ENCODE data around the gene SORCS2.

SORCS2 gene

GRCh38 chr4:7591409-7592053 lies 399.2 kb downstream of the SORCS2 start:
- TF ChIP-seq ARNT (IDR thresholded peaks at IDR 0.05) (no peak), FOXM1 (IDR thresholded peaks at IDR 0.05; ENCODE audit: borderline replicate concordance) (no peak), PKNOX1 (IDR thresholded peaks at IDR 0.05) (no peak), FOXA1 (IDR thresholded peaks at IDR 0.05) (no peak), ELF4 (IDR thresholded peaks at IDR 0.05) (no peak), LEF1 (IDR thresholded peaks at IDR 0.05; ENCODE audit: borderline replicate concordance) (no peak), ZNF384 (IDR thresholded peaks at IDR 0.05) (no peak)
- CTCF ChIA-PET: interaction anchor here (0.6 kb wide), 1 partner anchor 77 kb away, joined by 3 read pairs; no protein-coding TSS in a partner anchor
- POLR2A ChIA-PET: no interaction called here
- no peak for DNase-seq (ENCODE audit: extremely low spot score)

- no peak for DNase-seq (ENCODE audit: extremely low spot score)
- ChIA-PET CTCF (no interaction called here), POLR2A (no interaction called here)
- no peak for TF ChIP-seq HDGF (IDR thresholded peaks at IDR 0.05; ENCODE audit: borderline replicate concordance)
- TF ChIP-seq TARDBP (IDR thresholded peaks at IDR 0.05): no peak
- TF ChIP-seq FOXA1 (IDR thresholded peaks at IDR 0.05): no peak
- no peak for TF ChIP-seq ZNF384 (IDR thresholded peaks at IDR 0.05)
- no peak for TF ChIP-seq ARNT (IDR thresholded peaks at IDR 0.05)
- TF ChIP-seq PKNOX1 (IDR thresholded peaks at IDR 0.05): no peak
- no peak for TF ChIP-seq BHLHE40 (IDR thresholded peaks at IDR 0.05; ENCODE audit: borderline replicate concordance)
- no peak for TF ChIP-seq SP1 (IDR thresholded peaks at IDR 0.05)
- TF ChIP-seq L3MBTL2 (conservative IDR thresholded peaks at IDR 0.05): no peak
- TF ChIP-seq FOXK2 (IDR thresholded peaks at IDR 0.05): no peak
- no peak for TF ChIP-seq FOXM1 (IDR thresholded peaks at IDR 0.05; ENCODE audit: borderline replicate concordance)
- TF ChIP-seq LEF1 (IDR thresholded peaks at IDR 0.05; ENCODE audit: borderline replicate concordance): no peak
- TF ChIP-seq NFRKB (IDR thresholded peaks at IDR 0.05): no peak
- TF ChIP-seq SUZ12 (IDR thresholded peaks at IDR 0.05): no peak
- TF ChIP-seq ELF4 (IDR thresholded peaks at IDR 0.05): no peak
- TF ChIP-seq CTBP1 (IDR thresholded peaks at IDR 0.05; ENCODE audit: borderline replicate concordance): no peak
These were observed 401.5 kb downstream of the SORCS2 start for GRCh38 chr4:7593646-7594412.

- CTCF ChIA-PET: interaction anchor here (0.5 kb wide), 1 partner anchor 999 kb away, joined by 3 read pairs; no protein-coding TSS in a partner anchor
- TF ChIP-seq FOXK2 (IDR thresholded peaks at IDR 0.05) (no peak), TARDBP (IDR thresholded peaks at IDR 0.05) (no peak), LEF1 (IDR thresholded peaks at IDR 0.05; ENCODE audit: borderline replicate concordance) (no peak)
- no peak for DNase-seq (ENCODE audit: extremely low spot score)
- POLR2A ChIA-PET: no interaction called here
These were observed 403.7 kb downstream of the SORCS2 start for GRCh38 chr4:7595934-7596461.

GRCh38 chr4:7596918-7597606 lies 404.7 kb downstream of the SORCS2 start:
- ChIA-PET POLR2A (no interaction called here), CTCF (no interaction called here)
- TF ChIP-seq L3MBTL2 (conservative IDR thresholded peaks at IDR 0.05) (no peak), FOXK2 (IDR thresholded peaks at IDR 0.05) (no peak), ZNF384 (IDR thresholded peaks at IDR 0.05) (no peak), HDGF (IDR thresholded peaks at IDR 0.05; ENCODE audit: borderline replicate concordance) (no peak), SP1 (IDR thresholded peaks at IDR 0.05) (no peak), PKNOX1 (IDR thresholded peaks at IDR 0.05) (no peak), FOXA1 (IDR thresholded peaks at IDR 0.05) (no peak), TARDBP (IDR thresholded peaks at IDR 0.05) (no peak)
- no peak for DNase-seq (ENCODE audit: extremely low spot score)

- no peak for DNase-seq (ENCODE audit: extremely low spot score)
- ChIA-PET POLR2A (no interaction called here), CTCF (interaction anchor here (0.7 kb wide), 1 partner anchor 562 kb away, joined by 4 read pairs; no protein-coding TSS in a partner anchor)
- TF ChIP-seq CTBP1 (IDR thresholded peaks at IDR 0.05; ENCODE audit: borderline replicate concordance) (no peak), BHLHE40 (IDR thresholded peaks at IDR 0.05; ENCODE audit: borderline replicate concordance) (no peak), PKNOX1 (IDR thresholded peaks at IDR 0.05) (no peak), ELF4 (IDR thresholded peaks at IDR 0.05) (no peak), ZNF384 (IDR thresholded peaks at IDR 0.05) (no peak), HDGF (IDR thresholded peaks at IDR 0.05; ENCODE audit: borderline replicate concordance) (no peak), ARNT (IDR thresholded peaks at IDR 0.05) (no peak), L3MBTL2 (conservative IDR thresholded peaks at IDR 0.05) (no peak), FOXK2 (IDR thresholded peaks at IDR 0.05) (no peak), FOXA1 (IDR thresholded peaks at IDR 0.05) (no peak), TARDBP (IDR thresholded peaks at IDR 0.05) (no peak), NFRKB (IDR thresholded peaks at IDR 0.05) (no peak), LEF1 (IDR thresholded peaks at IDR 0.05; ENCODE audit: borderline replicate concordance) (no peak), SP1 (IDR thresholded peaks at IDR 0.05) (no peak)
These were observed 406.8 kb downstream of the SORCS2 start for GRCh38 chr4:7598939-7599790.
